Activated T-helper 1 cell treated with anti-CD3 and anti-CD28 coated beads, Interleukin-12 subunit alpha, Interleukin-12 subunit beta, Interleukin-2, Interleukin-4 antibody, amounts not matched to agents 30 ng/mL and 10 ng/mL and 1 ng/mL, durations not matched to agents 14 hours and 24 hours and 36 hours (primary cell): ENCODE data around the gene LKAAEAR1. TPM values are rescaled to one million over a fixed set of nuclear protein-coding genes. Genes with fewer than 3 reads are reported as not detected.

Experiments
- DNase-seq: peaks from one replicate; pipeline ENCODE4 v3.0.0; 2021; ENCODE audit warnings: low spot score
- H3K27ac Mint-ChIP-seq: one replicate; pipeline ENCODE4 v1.8.0; 2021; ENCODE audit warnings: mild to moderate bottlenecking, mixed read lengths
- H3K27me3 Mint-ChIP-seq: one replicate; pipeline ENCODE4 v1.8.0; 2022; ENCODE audit warnings: mild to moderate bottlenecking, moderate library complexity, mixed read lengths; ENCODE audit not compliant: insufficient read depth
- H3K36me3 Mint-ChIP-seq: one replicate; pipeline ENCODE4 v1.8.0; 2021; ENCODE audit warnings: low read depth, mixed read lengths
- H3K4me1 Mint-ChIP-seq: one replicate; pipeline ENCODE4 v1.8.0; 2021; ENCODE audit warnings: low read depth, mixed read lengths
- H3K4me3 Mint-ChIP-seq: one replicate; pipeline ENCODE4 v1.8.0; 2021; ENCODE audit warnings: mild to moderate bottlenecking, moderate library complexity, mixed read lengths
- H3K9me3 Mint-ChIP-seq: one replicate; pipeline ENCODE4 v1.8.0; 2021; ENCODE audit warnings: mixed read lengths
- intact Hi-C: fragments of 100-400 bp; cut with micrococcal nuclease; formaldehyde crosslinking; loops from one replicate; pipeline ENCODE4 v1.15.1; 2024
- total RNA-seq: library from RNA; stranded (reverse); gene quantifications from 2 replicates; pipeline ENCODE4 v1.2.3, GENCODE V29; 2022

The LKAAEAR1 gene
- total RNA-seq, 1 donor from 2014 or later, result 0.31 TPM

- intact Hi-C loops, result no loop called here
- peaks cover 13% of the 10 kb centered on the region for H3K27me3 Mint-ChIP-seq
- no peaks in the 10 kb centered on the region for H3K4me1 Mint-ChIP-seq
- no peaks in the 10 kb centered on the region for H3K9me3 Mint-ChIP-seq
- no peak within 1 kb of the TSS for H3K4me3 Mint-ChIP-seq
- no peak for DNase-seq
- no peak within 1 kb of the TSS for H3K27ac Mint-ChIP-seq
- H3K36me3 Mint-ChIP-seq, result no peaks in the 10 kb centered on the region
Observed at GRCh38 chr20:64106981-64107735, 23.0 kb upstream of the LKAAEAR1 start, which contains the start of gene NPBWR2. NPBWR2 (minus strand) TSS chr20:64107565; CDS start chr20:64106831, 734 bp downstream.

DNA sequence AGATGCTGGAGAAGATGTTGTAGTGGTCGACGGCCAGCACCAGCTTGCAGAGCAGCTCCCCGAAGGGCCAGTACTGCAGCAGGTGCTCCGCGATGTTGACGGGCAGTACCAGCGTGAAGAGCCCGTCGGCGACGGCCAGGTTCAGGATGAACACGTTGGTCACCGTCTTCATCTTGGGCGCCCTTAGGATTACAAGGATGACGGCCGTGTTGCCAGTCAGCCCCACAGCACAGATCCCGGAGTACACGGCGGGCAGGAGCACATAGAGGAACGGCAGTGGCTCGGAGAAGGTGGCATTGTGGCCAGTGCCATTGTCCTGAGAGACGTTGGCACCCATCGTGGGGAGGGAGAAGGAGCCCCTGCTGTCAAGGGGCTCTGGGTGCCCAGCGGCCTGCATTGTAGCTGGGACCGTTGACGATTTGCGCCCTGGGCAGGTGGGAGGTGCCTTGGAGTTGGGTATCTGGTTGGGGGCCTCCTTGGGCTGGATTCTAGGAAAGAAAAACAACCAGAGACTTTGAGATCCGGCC, 22.3 kb upstream of the LKAAEAR1 start:
- Mint-ChIP-seq H3K4me1 (peaks cover under 1% of the 10 kb centered on the region), H3K27me3 (peaks cover 14% of the 10 kb centered on the region), H3K27ac (no peak overlapping the region), H3K9me3 (no peaks in the 10 kb centered on the region), H3K36me3 (no peaks in the 10 kb centered on the region), H3K4me3 (no peak overlapping the region)
- no peak for DNase-seq
- intact Hi-C loops, result no loop called here

- H3K36me3 Mint-ChIP-seq, result no peaks in the 10 kb centered on the region
- H3K4me1 Mint-ChIP-seq, result peaks cover 6% of the 10 kb centered on the region
- no peak for DNase-seq
- H3K4me3 Mint-ChIP-seq, result no peak overlapping the region
- intact Hi-C loops, result no loop called here
- no peaks in the 10 kb centered on the region for H3K9me3 Mint-ChIP-seq
- peaks cover 20% of the 10 kb centered on the region for H3K27me3 Mint-ChIP-seq
- no peak overlapping the region for H3K27ac Mint-ChIP-seq
Observed at GRCh38 chr20:64105846-64106434, 21.7 kb upstream of the LKAAEAR1 start.

DNA sequence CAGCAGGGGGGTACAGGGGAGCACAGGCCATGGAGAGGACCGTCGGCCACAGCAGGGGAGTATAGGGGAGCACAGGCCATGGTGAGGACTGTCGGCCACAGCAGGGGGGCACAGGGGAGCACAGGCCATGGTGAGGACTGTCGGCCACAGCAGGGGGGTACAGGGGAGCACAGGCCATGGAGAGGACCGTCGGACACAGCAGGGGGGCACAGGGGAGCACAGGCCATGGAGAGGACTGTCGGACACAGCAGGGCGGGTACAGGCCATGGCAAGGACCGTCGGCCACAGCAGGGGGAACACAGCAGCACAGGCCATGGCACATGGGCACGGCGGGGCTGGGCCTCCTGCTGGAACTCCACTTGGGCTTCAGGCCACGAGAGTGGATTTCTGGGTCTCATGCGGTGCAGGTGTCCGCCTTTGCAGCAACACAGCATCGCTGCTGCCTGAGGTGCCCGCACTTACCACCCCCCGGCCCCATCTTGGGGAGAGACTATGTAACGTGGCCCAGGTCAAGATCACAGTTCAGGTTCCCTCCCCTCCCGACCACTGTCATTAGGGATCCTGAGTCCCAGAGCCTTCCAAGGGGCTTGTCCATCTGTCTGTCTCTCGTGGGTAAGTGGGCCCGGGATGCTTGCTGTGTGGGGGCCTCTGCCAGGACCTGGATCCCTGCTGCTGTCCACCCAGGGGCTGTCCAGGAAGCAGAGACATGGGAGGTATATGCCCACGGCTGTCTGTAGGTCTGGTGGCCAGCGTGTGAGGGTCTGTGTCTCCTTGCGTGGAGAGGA, 20.7 kb upstream of the LKAAEAR1 start:
- H3K27me3 Mint-ChIP-seq, result peaks cover 21% of the 10 kb centered on the region
- H3K4me1 Mint-ChIP-seq, result peaks cover 7% of the 10 kb centered on the region
- no peaks in the 10 kb centered on the region for H3K9me3 Mint-ChIP-seq
- DNase-seq, result no peak
- no peak overlapping the region for H3K27ac Mint-ChIP-seq
- H3K36me3 Mint-ChIP-seq, result no peaks in the 10 kb centered on the region
- intact Hi-C loops, result no loop called here
- H3K4me3 Mint-ChIP-seq, result no peak overlapping the region

GRCh38 chr20:64103871-64104666, 19.9 kb upstream of the LKAAEAR1 start:
- no peak for DNase-seq
- no peaks in the 10 kb centered on the region for H3K36me3 Mint-ChIP-seq
- no peak overlapping the region for H3K4me3 Mint-ChIP-seq
- peaks cover 7% of the 10 kb centered on the region for H3K4me1 Mint-ChIP-seq
- H3K27me3 Mint-ChIP-seq, result peaks cover 21% of the 10 kb centered on the region
- no peaks in the 10 kb centered on the region for H3K9me3 Mint-ChIP-seq
- intact Hi-C loops, result no loop called here
- no peak overlapping the region for H3K27ac Mint-ChIP-seq

DNA sequence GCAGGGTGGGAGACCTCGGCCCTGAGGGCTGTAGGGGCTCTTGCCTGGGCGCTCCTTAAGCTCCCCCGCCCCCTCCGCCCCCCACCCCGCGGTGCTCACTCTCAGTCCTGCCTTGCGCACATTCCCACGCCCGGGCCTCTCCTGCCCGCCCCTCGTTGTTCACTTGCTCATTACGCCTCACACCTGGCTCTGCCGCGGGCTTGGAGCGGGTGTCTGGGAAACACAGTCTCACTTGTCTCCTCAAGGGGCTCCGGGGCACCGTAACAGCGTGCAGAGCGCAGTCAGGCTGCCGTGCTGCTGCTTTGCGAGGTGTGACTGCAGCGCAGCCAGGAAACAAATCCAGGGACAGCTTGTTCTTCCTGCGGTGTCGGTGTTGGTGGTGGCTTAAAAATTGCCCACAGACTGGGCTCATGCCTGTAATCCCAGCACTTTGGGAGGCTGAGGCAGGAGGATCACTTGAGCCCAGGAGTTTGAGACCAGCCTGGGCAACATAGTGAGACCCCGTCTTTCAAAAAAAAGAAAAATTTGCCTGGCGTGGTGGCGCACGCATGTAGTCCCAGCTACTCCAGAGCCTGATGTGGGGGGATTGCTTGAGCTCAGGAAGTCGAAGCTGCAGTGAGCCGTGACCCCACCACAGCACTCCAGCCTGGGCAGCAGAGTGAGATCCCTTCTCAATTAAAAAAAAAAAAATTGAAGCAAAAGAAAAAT, 18.6 kb upstream of the LKAAEAR1 start:
- Mint-ChIP-seq H3K36me3 (no peaks in the 10 kb centered on the region), H3K27me3 (peaks cover 21% of the 10 kb centered on the region), H3K4me3 (no peak overlapping the region), H3K9me3 (no peaks in the 10 kb centered on the region), H3K27ac (no peak overlapping the region), H3K4me1 (peaks cover 7% of the 10 kb centered on the region)
- intact Hi-C loops, result loop anchor here (1.0 kb wide), 1 partner anchor 18 kb away; no protein-coding TSS in a partner anchor
- DNase-seq, result no peak

- no peaks in the 10 kb centered on the region for H3K36me3 Mint-ChIP-seq
- no peak overlapping the region for H3K27ac Mint-ChIP-seq
- peaks cover under 1% of the 10 kb centered on the region for H3K9me3 Mint-ChIP-seq
- peak overlapping the region; percentile 40 for H3K4me3 Mint-ChIP-seq
- intact Hi-C loops, result loop anchor here (1.0 kb wide), 1 partner anchor 18 kb away; no protein-coding TSS in a partner anchor
- peaks cover 21% of the 10 kb centered on the region for H3K27me3 Mint-ChIP-seq
- peaks cover 7% of the 10 kb centered on the region for H3K4me1 Mint-ChIP-seq
- peak; percentile 41 for DNase-seq
Observed at GRCh38 chr20:64101731-64102621, 17.8 kb upstream of the LKAAEAR1 start.

- H3K4me1 Mint-ChIP-seq, result peaks cover 7% of the 10 kb centered on the region
- intact Hi-C loops, result no loop called here
- H3K4me3 Mint-ChIP-seq, result peak overlapping the region; percentile 40
- no peak overlapping the region for H3K27ac Mint-ChIP-seq
- H3K27me3 Mint-ChIP-seq, result peaks cover 21% of the 10 kb centered on the region
- DNase-seq, result no peak
- no peaks in the 10 kb centered on the region for H3K36me3 Mint-ChIP-seq
- H3K9me3 Mint-ChIP-seq, result peaks cover 5% of the 10 kb centered on the region
Observed at GRCh38 chr20:64100946-64101688, 16.9 kb upstream of the LKAAEAR1 start.

DNA sequence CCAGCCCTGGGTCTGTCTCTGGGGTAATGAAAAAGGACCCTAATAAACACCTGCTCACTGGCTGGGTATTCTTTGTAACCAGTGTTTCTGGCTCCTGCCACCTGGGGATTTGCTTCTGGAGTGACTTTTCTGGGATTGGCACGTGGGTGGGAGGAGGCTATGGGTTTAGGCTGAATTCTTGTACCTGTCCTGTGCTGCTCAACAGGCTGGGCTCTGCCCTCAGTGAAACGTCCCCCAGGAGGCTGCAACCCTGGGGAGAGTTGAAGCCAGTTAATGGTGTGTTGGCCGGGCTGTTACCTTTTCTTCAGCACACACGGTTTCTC, 16.3 kb upstream of the LKAAEAR1 start:
- no peak for DNase-seq
- Mint-ChIP-seq H3K9me3 (peaks cover 5% of the 10 kb centered on the region), H3K4me3 (no peak overlapping the region), H3K27ac (no peak overlapping the region), H3K27me3 (peaks cover 21% of the 10 kb centered on the region), H3K4me1 (peaks cover 7% of the 10 kb centered on the region), H3K36me3 (no peaks in the 10 kb centered on the region)
- intact Hi-C loops, result no loop called here

- Mint-ChIP-seq H3K4me1 (peaks cover 7% of the 10 kb centered on the region), H3K27me3 (peaks cover 21% of the 10 kb centered on the region), H3K9me3 (peaks cover 5% of the 10 kb centered on the region), H3K36me3 (no peaks in the 10 kb centered on the region), H3K4me3 (no peak overlapping the region), H3K27ac (no peak overlapping the region)
- DNase-seq, result no peak
- intact Hi-C loops, result no loop called here
Observed at GRCh38 chr20:64099880-64100565, 15.8 kb upstream of the LKAAEAR1 start.
